H1 (cell line): ENCODE measurements around the gene P3H3. TPM values are rescaled to one million over a fixed set of nuclear protein-coding genes. Genes with fewer than 3 reads are reported as not detected.
"Not testable (repeated sequence)": the region's sequence is repeated elsewhere in the genome, so short reads cannot be mapped to it uniquely, and the experiment has no call there.

ENCODE experiments used
- CTCF ChIA-PET: fragments of 300-600 bp; sonication (Branson Sonifier 250); formaldehyde crosslinking; loops from one replicate; lab custom pipeline; 2021; ENCODE audit not compliant: partially characterized antibody; lab: Charles Lee
- POLR2A ChIA-PET: fragments of 300-600 bp; sonication (Branson Sonifier 250); formaldehyde crosslinking; loops from one replicate; lab custom pipeline; 2021; ENCODE audit warnings: inconsistent platforms; ENCODE audit not compliant: partially characterized antibody; lab: Charles Lee
- DNase-seq, 2 experiments: peaks; one replicate each; pipeline versions ENCODE4 v3.0.0 to v3.0.0-alpha.2; 2010 to 2022; ENCODE audit warnings: low spot score in 2 of 2, low read depth in 1 of 2, mixed read lengths in 1 of 2
- FAIRE-seq: peaks from 2 replicates; lab custom pipeline; 2011; peaks lifted over from hg19 to GRCh38; lab: Jason Lieb, UNC
- H2AFZ ChIP-seq: 2 replicates; pipeline ENCODE4 v1.8.1; 2012; ENCODE audit warnings: low read length, inconsistent platforms
- H2AK5ac ChIP-seq: 2 replicates; pipeline ENCODE4 v1.6.1; 2013; ENCODE audit warnings: low read depth, low read length
- H2BK120ac ChIP-seq: replicated peaks from 2 replicates; pipeline ENCODE3; 2013; ENCODE audit warnings: low read depth, low read length, inconsistent platforms
- H2BK12ac ChIP-seq: 2 replicates; pipeline ENCODE4 v1.6.1; 2013; ENCODE audit warnings: low read depth, low read length
- H2BK15ac ChIP-seq: 2 replicates; pipeline ENCODE4 v1.6.1; 2013; ENCODE audit warnings: low read length
- H2BK20ac ChIP-seq: 2 replicates; pipeline ENCODE4 v1.6.1; 2013; ENCODE audit warnings: low read length
- H2BK5ac ChIP-seq: 2 replicates; pipeline ENCODE4 v1.6.1; 2013; ENCODE audit warnings: low read depth, low read length
- H3K14ac ChIP-seq: 2 replicates; pipeline ENCODE4 v1.6.1; 2013; ENCODE audit warnings: inconsistent platforms; ENCODE audit not compliant: insufficient read length
- H3K18ac ChIP-seq: 2 replicates; pipeline ENCODE4 v1.6.1; 2013; ENCODE audit warnings: low read length; ENCODE audit errors: extremely low read depth
- H3K23ac ChIP-seq: 2 replicates; pipeline ENCODE4 v1.6.1; 2013; ENCODE audit warnings: inconsistent platforms; ENCODE audit not compliant: insufficient read length
- H3K23me2 ChIP-seq: 2 replicates; pipeline ENCODE4 v1.6.1; 2013; ENCODE audit warnings: low read depth, low read length
- H3K27ac ChIP-seq: 2 replicates; pipeline ENCODE4 v1.6.1; 2011; ENCODE audit warnings: low read depth, low read length, inconsistent platforms
- H3K27me3 ChIP-seq, 4 experiments: replicated peaks in 1 of 4; 1 replicate in 1 of 4; 2 replicates in 3 of 4; pipeline versions ENCODE4 v1.6.1 to v1.8.1; 2011 to 2013; ENCODE audit warnings: low read length in 3 of 4, mild to moderate bottlenecking in 3 of 4, inconsistent platforms in 2 of 4, mixed read lengths in 2 of 4, moderate library complexity in 1 of 4; ENCODE audit not compliant: control insufficient read depth in 3 of 4, insufficient read depth in 3 of 4; ENCODE audit errors: extremely low read depth in 1 of 4
- H3K36me3 ChIP-seq, 4 experiments: 2 replicates each; pipeline versions ENCODE4 v1.6.1 to v1.8.1; 2011 to 2013; ENCODE audit warnings: mild to moderate bottlenecking in 4 of 4, low read length in 3 of 4, moderate library complexity in 2 of 4, control low read depth in 1 of 4, inconsistent platforms in 1 of 4; ENCODE audit not compliant: insufficient read depth in 4 of 4, control insufficient read depth in 2 of 4
- H3K4ac ChIP-seq: replicated peaks from 2 replicates; pipeline ENCODE3; 2013; ENCODE audit warnings: low read length, low read depth, mixed read lengths, inconsistent platforms; ENCODE audit not compliant: insufficient read length
- H3K4me1 ChIP-seq, 4 experiments: replicated peaks in 1 of 4; 1 replicate in 1 of 4; 2 replicates in 3 of 4; pipeline versions ENCODE4 v1.6.1 to v1.8.1; 2011 to 2013; ENCODE audit warnings: low read length in 3 of 4, inconsistent platforms in 2 of 4, mixed read lengths in 1 of 4; ENCODE audit not compliant: insufficient read depth in 4 of 4, control insufficient read depth in 3 of 4
- H3K4me2 ChIP-seq, 2 experiments: 2 replicates each; pipeline versions ENCODE4 v1.6.1 to v1.8.1; 2011 to 2013; ENCODE audit warnings: low read depth in 2 of 2, low read length in 2 of 2, control low read depth in 1 of 2, inconsistent platforms in 1 of 2, mild to moderate bottlenecking in 1 of 2; ENCODE audit not compliant: insufficient read depth in 1 of 2
- H3K4me3 ChIP-seq, 4 experiments: fragments of 200-600, 300-600 bp in 1 of 4; sonication (generic), shearing (Covaris generic), sonication (Bioruptor Twin) in 1 of 4; 2 replicates each; pipeline versions ENCODE4 v1.5.1 to v1.8.1; 2011 to 2016; ENCODE audit warnings: low read length in 4 of 4, low read depth in 3 of 4, control low read depth in 2 of 4, inconsistent platforms in 2 of 4, mild to moderate bottlenecking in 2 of 4, mixed read lengths in 1 of 4, moderate library complexity in 1 of 4; ENCODE audit not compliant: insufficient read depth in 2 of 4; ENCODE audit errors: extremely low read depth in 1 of 4
- H3K56ac ChIP-seq: replicated peaks from 2 replicates; pipeline ENCODE3; 2013; ENCODE audit warnings: low read depth, mild to moderate bottlenecking, mixed read lengths, low read length, inconsistent platforms; ENCODE audit not compliant: insufficient read length
- H3K79me1 ChIP-seq: 2 replicates; pipeline ENCODE4 v1.6.1; 2013; ENCODE audit warnings: low read depth, low read length, control low read depth
- H3K79me2 ChIP-seq, 2 experiments: 2 replicates each; pipeline versions ENCODE4 v1.6.1 to v1.8.1; 2012 to 2013; ENCODE audit warnings: low read length in 2 of 2, mild to moderate bottlenecking in 2 of 2, inconsistent platforms in 1 of 2; ENCODE audit not compliant: insufficient read depth in 2 of 2, control insufficient read depth in 1 of 2
- H3K9ac ChIP-seq, 4 experiments: replicated peaks in 1 of 4; 1 replicate in 1 of 4; 2 replicates in 3 of 4; pipeline versions ENCODE4 v1.6.1 to v1.8.1; 2011 to 2013; ENCODE audit warnings: low read depth in 3 of 4, low read length in 3 of 4, control low read depth in 2 of 4, mild to moderate bottlenecking in 2 of 4, moderate library complexity in 2 of 4, inconsistent platforms in 1 of 4; ENCODE audit errors: extremely low read depth in 1 of 4
- H3K9me3 ChIP-seq, 2 experiments: 2 replicates each; pipeline versions ENCODE4 v1.6.1 to v1.8.1; 2012 to 2013; ENCODE audit warnings: mild to moderate bottlenecking in 2 of 2, moderate library complexity in 2 of 2, control low read depth in 1 of 2, inconsistent platforms in 1 of 2, low read depth in 1 of 2, low read length in 1 of 2, mixed read lengths in 1 of 2; ENCODE audit not compliant: insufficient read depth in 2 of 2
- H4K20me1 ChIP-seq, 2 experiments: replicated peaks in 1 of 2; 2 replicates each; pipeline versions ENCODE3 to v1.8.1; 2011 to 2013; ENCODE audit warnings: inconsistent platforms in 2 of 2, low read length in 2 of 2, mild to moderate bottlenecking in 1 of 2; ENCODE audit not compliant: insufficient read depth in 2 of 2, control insufficient read depth in 1 of 2
- H4K5ac ChIP-seq: 2 replicates; pipeline ENCODE4 v1.6.1; 2013; ENCODE audit warnings: low read length, low read depth, mixed read lengths, inconsistent platforms; ENCODE audit not compliant: insufficient read length
- H4K8ac ChIP-seq: 2 replicates; pipeline ENCODE4 v1.8.0; 2013; ENCODE audit warnings: mild to moderate bottlenecking, moderate library complexity, low read length, inconsistent platforms; ENCODE audit not compliant: insufficient read depth; ENCODE audit errors: extremely low read depth
- H4K91ac ChIP-seq: replicated peaks from 2 replicates; pipeline ENCODE3; 2013; ENCODE audit warnings: low read length, mixed read lengths, inconsistent platforms; ENCODE audit not compliant: insufficient read length
- WGBS, 2 experiments: shearing (Covaris generic) in 1 of 2; methylation state at CpG; one replicate each; pipeline versions ENCODE4 v1.1.6 to v1.1.7; 2013 to 2015; ENCODE audit warnings: low lambda C conversion rate in 2 of 2, mixed read lengths in 2 of 2, inconsistent platforms in 1 of 2, low coverage in 1 of 2, missing lambda C conversion rate in 1 of 2; ENCODE audit not compliant: insufficient replicate concordance in 2 of 2, insufficient coverage in 1 of 2, insufficient read length in 1 of 2; ENCODE audit errors: extremely low coverage in 1 of 2, missing lambda C conversion rate in 1 of 2; 5-methylcytosine and 5-hydroxymethylcytosine counted together
- polyA plus RNA-seq, 7 experiments: library from polyadenylated mRNA; depleted of rRNA in 3 of 7; stranded (reverse) in 5 of 7; unstranded in 2 of 7; fragments of >200 nt in 5 of 7; fragments of 200-250 nt in 2 of 7; gene quantifications; 1 replicate in 5 of 7; 2 replicates in 1 of 7; 4 replicates in 1 of 7; pipeline versions ENCODE4 v1.2.1 to v1.2.3, GENCODE V29; 2011 to 2013; ENCODE audit warnings: missing spikeins in 2 of 7, mixed read lengths in 2 of 7
- total RNA-seq: library from RNA; stranded (reverse); fragmentation: NEBNext Ultra II Directional; extraction: Animal tissue kit (Norgen Biotek cat#: 25700); gene quantifications from 2 replicates; pipeline ENCODE4 v1.2.1, GENCODE V29; 2021

P3H3 gene
- total and polyA plus RNA-seq, 2 of the 8 experiments (the other 6 are each of a cell fraction or from before 2014, with no cell fraction given): 22.9 to 43.5 TPM

DNA sequence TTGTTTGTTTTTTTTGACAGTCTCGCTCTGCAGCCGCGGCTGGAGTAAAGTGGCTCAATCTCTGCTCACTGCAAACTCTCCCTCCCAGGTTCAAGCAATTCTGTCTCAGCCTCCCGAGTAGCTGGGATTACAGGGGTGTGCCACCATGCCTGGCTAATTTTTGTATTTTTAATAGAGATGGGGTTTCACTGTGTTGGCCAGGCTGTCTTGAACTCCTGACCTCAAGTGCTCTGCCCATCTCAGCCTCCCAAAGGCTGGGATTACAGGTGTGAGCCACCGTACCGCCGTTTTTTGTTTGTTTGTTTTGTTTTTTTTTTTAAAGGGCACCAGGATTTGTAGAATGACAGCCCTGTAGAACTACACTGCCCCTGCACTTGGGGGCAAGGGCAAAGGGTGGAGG, 60.6 kb downstream of the P3H3 start:
- POLR2A ChIA-PET: interaction anchor here (1.9 to 7.8 kb wide), 3 partner anchors 8 to 22 kb away, joined by 10 to 86 read pairs (median 26); partner anchors contain the start of genes SPSB2 and TPI1
- H4K5ac ChIP-seq, H3K79me1 ChIP-seq, H3K18ac ChIP-seq, H3K4ac ChIP-seq, H3K79me2 ChIP-seq, H3K14ac ChIP-seq, H3K23me2 ChIP-seq, H2BK15ac ChIP-seq, H2AK5ac ChIP-seq, H4K91ac ChIP-seq, H3K9ac ChIP-seq, H2BK5ac ChIP-seq, H3K9me3 ChIP-seq, DNase-seq, H3K56ac ChIP-seq, H4K20me1 ChIP-seq, H3K4me2 ChIP-seq, H4K8ac ChIP-seq, H2AFZ ChIP-seq, H3K4me3 ChIP-seq, H2BK120ac ChIP-seq, FAIRE-seq, H3K23ac ChIP-seq, H3K27me3 ChIP-seq, H3K27ac ChIP-seq, H2BK20ac ChIP-seq, H2BK12ac ChIP-seq: not testable (repeated sequence)
- WGBS, 2 experiments: 86% methylated on average over 7 of the region's 7 CpGs; no CpG with 5 or more reads in 1 of the 2 experiments
- peaks cover 0 to 15% (median 1%) of the 10 kb centered on the region in 4 experiments; a peak in 4 of 8 replicates for H3K36me3 ChIP-seq
- H3K4me1 ChIP-seq: peaks cover 2 to 13% (median 8%) of the 10 kb centered on the region in 4 experiments; a peak in 6 of 7 replicates
- CTCF ChIA-PET: interaction anchor here (1.4 kb wide), 1 partner anchor 15 kb away, joined by 5 read pairs; no protein-coding TSS in a partner anchor

Other genes with a start within 250 kb of the P3H3 start
- gene CHD4, start 221.0 kb upstream of the P3H3 start, total RNA-seq: 305 and 330 TPM in 2 replicates
- 198 and 214 TPM in 2 replicates for gene CHD4, start 221.0 kb upstream of the P3H3 start, polyA plus RNA-seq (2011; rRNA removed)
- gene LPAR5, start 192.4 kb upstream of the P3H3 start, total RNA-seq: 0.22 and 0.23 TPM in 2 replicates
- gene LPAR5, start 192.4 kb upstream of the P3H3 start, polyA plus RNA-seq (2011; rRNA removed): 0.24 and 0.63 TPM in 2 replicates
- gene ACRBP, start 181.0 kb upstream of the P3H3 start, total RNA-seq: 0.80 and 1.2 TPM in 2 replicates
- 5.2 and 8.9 TPM in 2 replicates for gene ACRBP, start 181.0 kb upstream of the P3H3 start, polyA plus RNA-seq (2011; rRNA removed)
- 21.7 and 22.9 TPM in 2 replicates for gene ING4, start 165.3 kb upstream of the P3H3 start, total RNA-seq
- gene ING4, start 165.3 kb upstream of the P3H3 start, polyA plus RNA-seq (2011; rRNA removed): 28.6 and 29.3 TPM in 2 replicates
- 59.6 and 60.1 TPM in 2 replicates for gene ZNF384, start 139.0 kb upstream of the P3H3 start, total RNA-seq
- 59.0 and 75.1 TPM in 2 replicates for gene ZNF384, start 139.0 kb upstream of the P3H3 start, polyA plus RNA-seq (2011; rRNA removed)
- gene PIANP, start 127.6 kb upstream of the P3H3 start, total RNA-seq: 9.8 and 15.3 TPM in 2 replicates
- gene PIANP, start 127.6 kb upstream of the P3H3 start, polyA plus RNA-seq (2011; rRNA removed): 6.3 and 13.3 TPM in 2 replicates
- gene COPS7A, start 104.4 kb upstream of the P3H3 start, total RNA-seq: 43.3 and 44.5 TPM in 2 replicates
- 95.9 and 98.4 TPM in 2 replicates for gene COPS7A, start 104.4 kb upstream of the P3H3 start, polyA plus RNA-seq (2011; rRNA removed)
- gene MLF2, start 75.3 kb upstream of the P3H3 start, total RNA-seq: 229 and 232 TPM in 2 replicates
- gene MLF2, start 75.3 kb upstream of the P3H3 start, polyA plus RNA-seq (2011; rRNA removed): 401 and 443 TPM in 2 replicates
- 444 and 486 TPM in 2 replicates for gene PTMS, start 62.0 kb upstream of the P3H3 start, total RNA-seq
- gene PTMS, start 62.0 kb upstream of the P3H3 start, polyA plus RNA-seq (2011; rRNA removed): 553 and 999 TPM in 2 replicates
- 2.8 and 3.1 TPM in 2 replicates for gene LAG3, start 55.9 kb upstream of the P3H3 start, total RNA-seq
- 1.1 and 2.5 TPM in 2 replicates for gene LAG3, start 55.9 kb upstream of the P3H3 start, polyA plus RNA-seq (2011; rRNA removed)
- 3.2 and 3.4 TPM in 2 replicates for gene CD4, start 38.9 kb upstream of the P3H3 start, total RNA-seq
- 5.1 and 5.6 TPM in 2 replicates for gene CD4, start 38.9 kb upstream of the P3H3 start, polyA plus RNA-seq (2011; rRNA removed)
- gene GPR162, start 6.6 kb upstream of the P3H3 start, total RNA-seq: 8.6 and 8.8 TPM in 2 replicates
- gene GPR162, start 6.6 kb upstream of the P3H3 start, polyA plus RNA-seq (2011; rRNA removed): 7.3 and 9.5 TPM in 2 replicates
- 9.0 and 9.9 TPM in 2 replicates for gene GNB3, start 12.5 kb downstream of the P3H3 start, total RNA-seq
- gene GNB3, start 12.5 kb downstream of the P3H3 start, polyA plus RNA-seq (2011; rRNA removed): 9.9 and 13.9 TPM in 2 replicates
- gene CDCA3, start 22.9 kb downstream of the P3H3 start, total RNA-seq: 47.4 and 47.7 TPM in 2 replicates
- 71.2 and 77.0 TPM in 2 replicates for gene CDCA3, start 22.9 kb downstream of the P3H3 start, polyA plus RNA-seq (2011; rRNA removed)
- 148 and 159 TPM in 2 replicates for gene USP5, start 23.7 kb downstream of the P3H3 start, total RNA-seq
- gene USP5, start 23.7 kb downstream of the P3H3 start, polyA plus RNA-seq (2011; rRNA removed): 66.5 and 83.9 TPM in 2 replicates
- gene TPI1, start 39.1 kb downstream of the P3H3 start, total RNA-seq: 902 and 910 TPM in 2 replicates
- 2,591 and 3,018 TPM in 2 replicates for gene TPI1, start 39.1 kb downstream of the P3H3 start, polyA plus RNA-seq (2011; rRNA removed)
- gene SPSB2, start 44.9 kb downstream of the P3H3 start, total RNA-seq: 13.0 and 13.9 TPM in 2 replicates
- gene SPSB2, start 44.9 kb downstream of the P3H3 start, polyA plus RNA-seq (2011; rRNA removed): 23.2 and 31.6 TPM in 2 replicates
- 2.5 and 2.9 TPM in 2 replicates for gene LRRC23, start 76.4 kb downstream of the P3H3 start, total RNA-seq
- 3.5 and 3.6 TPM in 2 replicates for gene LRRC23, start 76.4 kb downstream of the P3H3 start, polyA plus RNA-seq (2011; rRNA removed)
- 90.9 and 92.4 TPM in 2 replicates for gene ENO2, start 86.2 kb downstream of the P3H3 start, total RNA-seq
- gene ENO2, start 86.2 kb downstream of the P3H3 start, polyA plus RNA-seq (2011; rRNA removed): 102 and 126 TPM in 2 replicates
- 69.6 and 73.4 TPM in 2 replicates for gene ATN1, start 99.6 kb downstream of the P3H3 start, total RNA-seq
- gene ATN1, start 99.6 kb downstream of the P3H3 start, polyA plus RNA-seq (2011; rRNA removed): 20.6 and 43.0 TPM in 2 replicates
- gene RNU7-1, start 115.4 kb downstream of the P3H3 start, total RNA-seq: not detected in 2 replicates
- gene RNU7-1, start 115.4 kb downstream of the P3H3 start, polyA plus RNA-seq (2011; rRNA removed): not detected in 2 replicates
- gene C12orf57, start 115.6 kb downstream of the P3H3 start, total RNA-seq: 174 and 185 TPM in 2 replicates
- gene C12orf57, start 115.6 kb downstream of the P3H3 start, polyA plus RNA-seq (2011; rRNA removed): 993 and 1,124 TPM in 2 replicates
- gene PTPN6, start 122.9 kb downstream of the P3H3 start, total RNA-seq: 25.7 and 28.4 TPM in 2 replicates
- gene PTPN6, start 122.9 kb downstream of the P3H3 start, polyA plus RNA-seq (2011; rRNA removed): 16.3 and 22.6 TPM in 2 replicates
- 360 and 368 TPM in 2 replicates for gene PHB2, start 142.3 kb downstream of the P3H3 start, total RNA-seq
- gene PHB2, start 142.3 kb downstream of the P3H3 start, polyA plus RNA-seq (2011; rRNA removed): 579 and 626 TPM in 2 replicates
- gene EMG1, start 142.5 kb downstream of the P3H3 start, total RNA-seq: 82.9 and 84.2 TPM in 2 replicates
- gene EMG1, start 142.5 kb downstream of the P3H3 start, polyA plus RNA-seq (2011; rRNA removed): 54.3 and 64.3 TPM in 2 replicates
- gene LPCAT3, start 190.1 kb downstream of the P3H3 start, total RNA-seq: 55.2 and 55.8 TPM in 2 replicates
- 69.5 and 70.4 TPM in 2 replicates for gene LPCAT3, start 190.1 kb downstream of the P3H3 start, polyA plus RNA-seq (2011; rRNA removed)
- 5.0 and 7.3 TPM in 2 replicates for gene C1S, start 232.3 kb downstream of the P3H3 start, total RNA-seq
- 3.5 and 4.4 TPM in 2 replicates for gene C1S, start 232.3 kb downstream of the P3H3 start, polyA plus RNA-seq (2011; rRNA removed)